T-helper 2 cell treated with Interferon-gamma antibody and Interleukin-4, amounts not matched to agents 100 ng/mL and 5 ng/mL, for 36 hours (primary cell): ENCODE measurements around the gene CORIN. TPM values are rescaled to one million over a fixed set of nuclear protein-coding genes. Genes with fewer than 3 reads are reported as not detected.
"Not testable (repeated sequence)": the region's sequence is repeated elsewhere in the genome, so short reads cannot be mapped to it uniquely, and the experiment has no call there.

Experiments
- intact Hi-C: fragments of 100-400 bp; cut with micrococcal nuclease; formaldehyde crosslinking; loops from one replicate; pipeline ENCODE4 v1.15.1; 2023
- total RNA-seq: library from RNA; stranded (reverse); gene quantifications from 2 replicates; pipeline ENCODE4 v1.2.3, GENCODE V29; 2022

Gene CORIN
- total RNA-seq, 1 donor from 2014 or later, result not detected

GRCh38 chr4:47692691-47693090 is 145.2 kb downstream of the CORIN start:
- intact Hi-C loops, result no loop called here

DNA sequence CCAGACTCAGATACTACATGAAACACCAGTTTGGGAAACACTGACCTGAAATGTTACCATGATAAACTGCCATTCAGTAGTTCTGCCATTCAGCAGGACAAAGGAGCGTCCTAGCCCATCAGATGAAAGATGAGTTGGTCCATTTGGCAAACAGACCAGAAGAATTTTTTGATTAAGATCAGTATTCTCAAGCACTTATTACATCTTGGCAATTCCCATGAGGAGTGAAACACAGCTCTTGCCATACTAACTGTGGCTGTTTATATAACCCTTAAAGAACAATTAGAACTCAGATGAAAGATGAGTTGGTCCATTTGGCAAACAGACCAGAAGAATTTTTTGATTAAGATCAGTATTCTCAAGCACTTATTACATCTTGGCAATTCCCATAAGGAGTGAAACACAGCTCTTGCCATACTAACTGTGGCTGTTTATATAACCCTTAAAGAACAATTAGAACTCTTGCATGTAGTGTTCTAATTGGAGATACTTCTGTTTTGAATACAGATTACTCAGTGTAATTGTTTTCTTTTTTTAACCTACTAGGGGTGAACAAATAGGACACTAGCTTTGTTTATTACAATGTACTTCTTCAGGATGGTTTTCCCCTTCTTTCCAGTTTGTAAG is 146.0 kb downstream of the CORIN start:
- intact Hi-C loops, result not testable (repeated sequence)

- intact Hi-C loops, result no loop called here
Measured at GRCh38 chr4:47690611-47691010, 147.3 kb downstream of the CORIN start.

DNA sequence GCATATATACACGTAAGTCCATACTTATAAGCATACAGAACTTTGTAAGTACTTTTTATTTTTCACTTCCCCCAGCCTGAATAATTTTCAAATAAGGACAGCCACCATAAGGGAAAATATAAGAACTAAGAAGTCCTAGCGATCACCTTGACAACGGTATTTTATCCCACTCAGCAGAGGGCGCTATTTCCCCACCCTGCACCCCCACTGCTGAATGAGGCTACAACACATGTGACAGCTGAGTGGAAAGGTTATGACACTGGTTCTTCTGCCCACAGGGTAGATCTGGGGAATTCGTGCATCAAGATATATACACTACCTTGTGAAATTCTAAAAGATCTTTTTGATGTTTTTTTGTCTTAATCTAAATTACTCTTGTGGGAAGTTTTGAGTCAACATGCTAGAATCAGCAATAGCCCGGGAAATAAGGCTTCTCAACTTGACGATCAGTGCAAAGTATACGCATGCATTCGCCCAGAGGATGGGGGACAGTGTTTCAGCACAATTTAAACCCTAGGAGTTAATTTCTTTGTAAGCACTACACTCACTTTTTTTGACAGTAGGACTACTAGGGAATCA is 151.5 kb downstream of the CORIN start:
- intact Hi-C loops, result loop anchor here (1.0 kb wide), 2 partner anchors 150 to 248 kb away; no protein-coding TSS in a partner anchor

GRCh38 chr4:47675806-47676205 is 162.1 kb downstream of the CORIN start:
- intact Hi-C loops, result no loop called here

- intact Hi-C loops, result no loop called here
Measured at GRCh38 chr4:47674144-47674543, 163.7 kb downstream of the CORIN start.

- intact Hi-C loops, result no loop called here
Measured at GRCh38 chr4:47672696-47673095, 165.2 kb downstream of the CORIN start.

- intact Hi-C loops, result loop anchor here (5.0 kb wide), 1 partner anchor 262 kb away; no protein-coding TSS in a partner anchor
Measured at GRCh38 chr4:47669946-47670345, 167.9 kb downstream of the CORIN start.

DNA sequence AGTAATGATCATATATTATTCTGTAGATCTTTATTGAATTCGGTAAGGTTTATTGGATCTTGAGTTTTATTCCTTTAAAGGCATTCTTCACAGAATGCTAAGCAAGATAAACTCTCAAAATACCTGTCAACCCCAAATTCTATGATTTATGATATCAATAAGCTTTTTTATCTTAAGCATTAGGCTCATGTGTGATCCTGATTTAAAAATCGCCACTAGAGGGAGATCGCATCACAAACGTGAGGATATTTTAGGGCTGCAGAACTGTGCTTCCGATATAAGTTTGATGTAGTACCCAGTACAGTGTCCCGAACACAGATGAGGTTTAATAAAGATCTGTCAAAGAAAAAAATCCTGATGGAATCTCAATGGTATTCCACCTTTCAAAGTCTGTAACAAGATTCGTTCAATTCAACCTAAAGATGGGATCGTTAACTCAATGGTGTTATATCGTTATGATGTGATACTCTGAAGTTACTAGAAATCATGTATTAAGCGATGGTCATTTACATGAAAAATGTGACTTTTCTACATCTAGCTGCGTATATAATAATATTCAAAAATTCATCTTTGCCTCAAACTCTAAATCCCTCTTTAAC is 169.0 kb downstream of the CORIN start:
- intact Hi-C loops, result loop anchor here (5.0 kb wide), 1 partner anchor 263 kb away; no protein-coding TSS in a partner anchor

- intact Hi-C loops, result loop anchor here (5.0 kb wide), 1 partner anchor 264 kb away; no protein-coding TSS in a partner anchor
Measured at GRCh38 chr4:47668256-47668655, 169.6 kb downstream of the CORIN start.

- intact Hi-C loops, result loop anchor here (5.0 kb wide), 1 partner anchor 265 kb away; no protein-coding TSS in a partner anchor
Measured at GRCh38 chr4:47667552-47667951, 170.3 kb downstream of the CORIN start.

GRCh38 chr4:47664051-47664826 is 173.6 kb downstream of the CORIN start:
- intact Hi-C loops, result no loop called here

DNA sequence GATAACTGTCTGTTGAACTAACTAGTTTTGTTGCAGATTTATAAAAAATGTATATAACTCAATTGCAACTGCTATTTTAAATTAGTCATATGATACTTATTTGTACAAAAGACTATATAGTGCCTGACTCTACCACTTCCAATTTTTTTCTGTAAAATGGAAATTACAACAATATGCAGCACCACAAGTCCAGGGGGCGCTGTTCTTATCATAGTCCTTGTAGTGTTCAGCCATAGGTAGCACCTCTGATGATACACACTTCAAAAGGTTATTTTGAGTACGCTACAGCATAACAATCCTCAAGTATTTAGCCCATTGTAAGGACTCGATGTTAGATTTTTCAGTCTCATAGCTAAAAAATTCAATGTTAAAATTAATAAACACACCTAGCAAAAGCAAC is 174.9 kb downstream of the CORIN start:
- intact Hi-C loops, result no loop called here

DNA sequence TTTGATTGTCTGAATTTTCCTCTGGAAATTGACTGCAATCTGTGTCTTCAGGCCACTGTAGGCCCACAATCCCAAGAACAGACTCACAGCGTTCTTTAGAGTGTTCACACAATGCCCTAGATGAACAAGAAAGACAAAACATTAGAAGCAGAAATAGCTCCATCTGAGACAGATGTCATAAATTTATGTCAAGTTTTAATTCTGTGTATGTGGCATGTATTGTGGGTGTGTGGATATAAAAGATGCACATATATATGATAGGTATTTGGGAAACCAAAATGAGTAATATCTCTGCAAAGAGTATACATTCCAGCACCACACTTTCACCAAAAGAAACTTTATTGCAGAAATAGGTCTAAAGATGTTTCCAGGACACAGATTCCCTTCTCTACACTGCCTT is 176.1 kb downstream of the CORIN start:
- intact Hi-C loops, result no loop called here

DNA sequence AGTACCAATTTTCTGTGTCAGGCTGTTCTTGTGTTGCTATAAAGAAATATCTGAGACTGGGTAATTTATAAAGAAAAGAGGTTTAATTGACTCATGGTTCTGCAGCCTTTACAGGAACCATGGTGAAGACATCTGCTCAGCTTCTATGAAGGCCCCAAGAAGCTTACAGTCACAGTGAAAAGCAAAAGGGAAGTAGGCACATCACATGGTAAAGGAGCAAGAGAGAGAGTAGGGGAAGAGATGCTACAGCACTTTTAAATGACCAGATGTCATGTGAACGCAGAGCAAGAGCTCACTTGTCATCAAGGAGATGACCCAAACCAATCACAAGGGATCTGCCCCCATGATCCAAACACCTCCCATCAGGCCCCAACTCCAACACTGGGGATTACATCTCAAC is 178.5 kb downstream of the CORIN start:
- intact Hi-C loops, result no loop called here

GRCh38 chr4:47654972-47655693 is 182.7 kb downstream of the CORIN start:
- intact Hi-C loops, result no loop called here

DNA sequence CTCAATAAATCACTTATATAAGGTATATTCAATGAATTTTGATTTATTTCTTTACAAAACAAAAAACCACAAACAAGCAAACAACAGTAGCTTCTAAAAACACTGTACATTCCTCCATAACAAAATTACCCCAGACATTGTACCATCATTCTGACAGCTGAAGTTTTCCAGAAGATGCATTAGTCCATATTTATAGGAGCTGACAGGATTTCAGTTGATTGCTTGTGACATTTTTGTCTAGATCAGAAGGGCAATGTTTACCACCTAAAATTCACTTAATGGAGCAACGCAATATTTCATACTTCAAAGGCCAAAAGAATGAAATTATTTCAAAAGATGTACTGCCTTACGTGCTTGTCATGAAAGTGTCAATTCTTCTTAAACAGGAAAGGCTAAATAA is 185.8 kb downstream of the CORIN start:
- intact Hi-C loops, result no loop called here

DNA sequence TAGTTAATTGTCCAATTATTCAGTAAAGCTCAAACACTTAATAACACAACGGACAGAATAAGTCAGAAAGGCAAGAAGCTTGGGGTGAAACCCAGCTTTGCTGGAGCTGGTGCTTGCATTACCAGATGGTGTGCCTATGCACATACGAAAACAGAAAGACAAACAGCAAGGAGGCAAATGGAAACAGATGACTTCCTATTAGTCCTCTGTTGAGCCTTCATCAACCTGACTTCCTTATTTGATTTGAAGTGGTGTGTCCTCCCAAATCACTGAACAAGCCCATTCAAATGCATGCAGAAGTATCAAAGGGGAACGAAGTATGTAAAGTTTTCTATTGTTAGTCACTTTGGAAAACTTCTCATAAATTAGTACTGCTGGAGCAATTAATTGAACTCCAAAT is 186.6 kb downstream of the CORIN start:
- intact Hi-C loops, result no loop called here

- intact Hi-C loops, result no loop called here
Measured at GRCh38 chr4:47650584-47651130, 187.2 kb downstream of the CORIN start.

GRCh38 chr4:47647544-47647943 is 190.3 kb downstream of the CORIN start:
- intact Hi-C loops, result no loop called here

DNA sequence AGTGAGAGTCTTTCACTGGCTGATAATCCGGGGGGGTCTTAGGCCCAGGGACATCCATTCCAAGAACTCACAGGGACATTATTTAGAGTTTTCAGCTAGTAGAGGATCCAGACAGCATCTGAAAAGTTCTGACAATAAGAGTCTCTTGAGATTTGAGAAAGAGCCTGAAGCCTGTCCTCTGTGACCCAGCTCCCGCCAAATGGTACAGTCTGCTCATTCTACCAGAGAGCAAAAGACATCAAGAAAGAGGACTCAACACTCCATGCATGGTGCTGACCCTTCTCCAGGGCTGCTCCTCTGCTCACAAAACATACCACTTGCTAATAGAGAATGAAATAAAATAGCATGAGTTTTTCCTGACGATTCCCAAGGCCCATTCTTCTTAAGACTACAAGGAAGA is 190.8 kb downstream of the CORIN start:
- intact Hi-C loops, result no loop called here
